ENCODE measurements around the gene KLHL30.

KLHL30 gene

DNA sequence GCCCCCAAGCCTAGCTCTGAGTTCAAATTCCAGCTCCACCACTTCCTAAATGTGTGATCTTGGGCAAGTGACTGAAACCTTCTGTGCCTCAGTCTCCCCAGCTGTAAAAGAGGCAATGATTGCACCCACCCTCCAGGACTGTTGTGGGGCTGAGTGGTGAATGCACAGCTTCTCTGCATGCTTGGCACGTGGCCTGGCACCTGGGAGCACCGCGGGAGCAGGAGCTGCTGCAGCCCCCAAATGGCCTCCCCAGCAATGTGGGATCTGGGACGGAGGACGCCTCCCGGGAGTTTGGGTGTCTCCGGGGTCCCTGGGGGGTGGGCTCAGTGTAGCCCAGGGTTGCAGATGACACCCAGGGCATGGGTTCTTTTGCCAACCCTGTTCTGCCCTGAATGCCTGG is 1.6 kb downstream of the KLHL30 start:
- no peak for ATAC-seq
- TF ChIP-seq ZNF565 (CRISPR knock-in tag; conservative IDR thresholded peaks at IDR 0.05; ENCODE audit: low read depth) (no peak), GLIS3 (CRISPR knock-in tag; IDR thresholded peaks at IDR 0.05) (no peak), SNAI2 (CRISPR knock-in tag; IDR thresholded peaks at IDR 0.05) (no peak), TCF4 (CRISPR knock-in tag; IDR thresholded peaks at IDR 0.05; ENCODE audit: borderline replicate concordance) (no peak)
- TF ChIP-seq, protein P1, sequence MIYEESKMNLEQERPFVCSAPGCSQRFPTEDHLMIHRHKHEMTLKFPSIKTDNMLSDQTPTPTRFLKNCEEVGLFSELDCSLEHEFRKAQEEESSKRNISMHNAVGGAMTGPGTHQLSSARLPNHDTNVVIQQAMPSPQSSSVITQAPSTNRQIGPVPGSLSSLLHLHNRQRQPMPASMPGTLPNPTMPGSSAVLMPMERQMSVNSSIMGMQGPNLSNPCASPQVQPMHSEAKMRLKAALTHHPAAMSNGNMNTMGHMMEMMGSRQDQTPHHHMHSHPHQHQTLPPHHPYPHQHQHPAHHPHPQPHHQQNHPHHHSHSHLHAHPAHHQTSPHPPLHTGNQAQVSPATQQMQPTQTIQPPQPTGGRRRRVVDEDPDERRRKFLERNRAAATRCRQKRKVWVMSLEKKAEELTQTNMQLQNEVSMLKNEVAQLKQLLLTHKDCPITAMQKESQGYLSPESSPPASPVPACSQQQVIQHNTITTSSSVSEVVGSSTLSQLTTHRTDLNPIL (CRISPR knock-in tag; IDR thresholded peaks at IDR 0.05; ENCODE audit: low read depth): no peak

DNA sequence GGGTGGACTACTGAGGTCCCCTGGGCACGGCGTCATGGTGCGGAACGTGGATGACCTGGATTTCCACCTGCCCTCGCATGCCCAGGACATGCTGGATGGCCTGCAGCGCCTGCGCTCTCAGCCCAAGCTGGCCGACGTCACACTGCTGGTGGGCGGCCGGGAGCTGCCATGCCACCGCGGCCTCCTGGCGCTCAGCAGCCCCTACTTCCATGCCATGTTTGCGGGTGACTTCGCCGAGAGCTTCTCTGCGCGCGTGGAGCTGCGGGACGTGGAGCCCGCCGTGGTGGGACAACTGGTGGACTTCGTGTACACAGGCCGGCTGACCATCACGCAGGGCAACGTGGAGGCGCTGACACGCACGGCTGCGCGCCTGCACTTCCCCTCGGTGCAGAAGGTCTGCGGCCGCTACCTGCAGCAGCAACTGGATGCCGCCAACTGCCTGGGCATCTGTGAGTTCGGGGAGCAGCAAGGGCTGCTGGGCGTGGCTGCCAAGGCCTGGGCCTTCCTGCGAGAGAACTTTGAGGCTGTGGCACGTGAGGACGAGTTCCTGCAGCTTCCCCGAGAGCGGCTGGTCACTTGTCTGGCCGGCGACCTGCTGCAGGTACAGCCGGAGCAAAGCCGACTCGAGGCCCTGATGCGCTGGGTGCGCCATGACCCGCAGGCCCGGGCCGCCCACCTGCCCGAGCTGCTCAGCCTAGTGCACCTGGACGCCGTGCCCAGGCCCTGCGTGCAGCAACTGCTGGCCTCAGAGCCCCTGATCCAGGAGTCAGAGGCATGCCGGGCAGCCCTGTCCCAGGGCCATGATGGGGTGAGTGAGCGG is 2.5 kb downstream of the KLHL30 start:
- TF ChIP-seq, protein P2, sequence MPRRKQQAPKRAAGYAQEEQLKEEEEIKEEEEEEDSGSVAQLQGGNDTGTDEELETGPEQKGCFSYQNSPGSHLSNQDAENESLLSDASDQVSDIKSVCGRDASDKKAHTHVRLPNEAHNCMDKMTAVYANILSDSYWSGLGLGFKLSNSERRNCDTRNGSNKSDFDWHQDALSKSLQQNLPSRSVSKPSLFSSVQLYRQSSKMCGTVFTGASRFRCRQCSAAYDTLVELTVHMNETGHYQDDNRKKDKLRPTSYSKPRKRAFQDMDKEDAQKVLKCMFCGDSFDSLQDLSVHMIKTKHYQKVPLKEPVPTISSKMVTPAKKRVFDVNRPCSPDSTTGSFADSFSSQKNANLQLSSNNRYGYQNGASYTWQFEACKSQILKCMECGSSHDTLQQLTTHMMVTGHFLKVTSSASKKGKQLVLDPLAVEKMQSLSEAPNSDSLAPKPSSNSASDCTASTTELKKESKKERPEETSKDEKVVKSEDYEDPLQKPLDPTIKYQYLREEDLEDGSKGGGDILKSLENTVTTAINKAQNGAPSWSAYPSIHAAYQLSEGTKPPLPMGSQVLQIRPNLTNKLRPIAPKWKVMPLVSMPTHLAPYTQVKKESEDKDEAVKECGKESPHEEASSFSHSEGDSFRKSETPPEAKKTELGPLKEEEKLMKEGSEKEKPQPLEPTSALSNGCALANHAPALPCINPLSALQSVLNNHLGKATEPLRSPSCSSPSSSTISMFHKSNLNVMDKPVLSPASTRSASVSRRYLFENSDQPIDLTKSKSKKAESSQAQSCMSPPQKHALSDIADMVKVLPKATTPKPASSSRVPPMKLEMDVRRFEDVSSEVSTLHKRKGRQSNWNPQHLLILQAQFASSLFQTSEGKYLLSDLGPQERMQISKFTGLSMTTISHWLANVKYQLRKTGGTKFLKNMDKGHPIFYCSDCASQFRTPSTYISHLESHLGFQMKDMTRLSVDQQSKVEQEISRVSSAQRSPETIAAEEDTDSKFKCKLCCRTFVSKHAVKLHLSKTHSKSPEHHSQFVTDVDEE (CRISPR knock-in tag; IDR thresholded peaks at IDR 0.05): no peak
- TF ChIP-seq ZNF70 (CRISPR knock-in tag; IDR thresholded peaks at IDR 0.05) (no peak), SNAI2 (CRISPR knock-in tag; IDR thresholded peaks at IDR 0.05) (no peak), GLIS3 (CRISPR knock-in tag; IDR thresholded peaks at IDR 0.05) (no peak), ZC3H10 (CRISPR knock-in tag; IDR thresholded peaks at IDR 0.05) (no peak), RARB (CRISPR knock-in tag; IDR thresholded peaks at IDR 0.05) (no peak), ZFP3 (CRISPR knock-in tag; IDR thresholded peaks at IDR 0.05) (no peak), ZFP30 (CRISPR knock-in tag; IDR thresholded peaks at IDR 0.05) (no peak)
- TF ChIP-seq, protein P3, sequence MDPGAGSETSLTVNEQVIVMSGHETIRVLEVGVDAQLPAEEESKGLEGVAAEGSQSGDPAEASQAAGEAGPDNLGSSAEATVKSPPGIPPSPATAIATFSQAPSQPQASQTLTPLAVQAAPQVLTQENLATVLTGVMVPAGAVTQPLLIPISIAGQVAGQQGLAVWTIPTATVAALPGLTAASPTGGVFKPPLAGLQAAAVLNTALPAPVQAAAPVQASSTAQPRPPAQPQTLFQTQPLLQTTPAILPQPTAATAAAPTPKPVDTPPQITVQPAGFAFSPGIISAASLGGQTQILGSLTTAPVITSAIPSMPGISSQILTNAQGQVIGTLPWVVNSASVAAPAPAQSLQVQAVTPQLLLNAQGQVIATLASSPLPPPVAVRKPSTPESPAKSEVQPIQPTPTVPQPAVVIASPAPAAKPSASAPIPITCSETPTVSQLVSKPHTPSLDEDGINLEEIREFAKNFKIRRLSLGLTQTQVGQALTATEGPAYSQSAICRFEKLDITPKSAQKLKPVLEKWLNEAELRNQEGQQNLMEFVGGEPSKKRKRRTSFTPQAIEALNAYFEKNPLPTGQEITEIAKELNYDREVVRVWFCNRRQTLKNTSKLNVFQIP (CRISPR knock-in tag; IDR thresholded peaks at IDR 0.05; ENCODE audit: borderline replicate concordance, low read depth): no peak
- no peak for ATAC-seq

DNA sequence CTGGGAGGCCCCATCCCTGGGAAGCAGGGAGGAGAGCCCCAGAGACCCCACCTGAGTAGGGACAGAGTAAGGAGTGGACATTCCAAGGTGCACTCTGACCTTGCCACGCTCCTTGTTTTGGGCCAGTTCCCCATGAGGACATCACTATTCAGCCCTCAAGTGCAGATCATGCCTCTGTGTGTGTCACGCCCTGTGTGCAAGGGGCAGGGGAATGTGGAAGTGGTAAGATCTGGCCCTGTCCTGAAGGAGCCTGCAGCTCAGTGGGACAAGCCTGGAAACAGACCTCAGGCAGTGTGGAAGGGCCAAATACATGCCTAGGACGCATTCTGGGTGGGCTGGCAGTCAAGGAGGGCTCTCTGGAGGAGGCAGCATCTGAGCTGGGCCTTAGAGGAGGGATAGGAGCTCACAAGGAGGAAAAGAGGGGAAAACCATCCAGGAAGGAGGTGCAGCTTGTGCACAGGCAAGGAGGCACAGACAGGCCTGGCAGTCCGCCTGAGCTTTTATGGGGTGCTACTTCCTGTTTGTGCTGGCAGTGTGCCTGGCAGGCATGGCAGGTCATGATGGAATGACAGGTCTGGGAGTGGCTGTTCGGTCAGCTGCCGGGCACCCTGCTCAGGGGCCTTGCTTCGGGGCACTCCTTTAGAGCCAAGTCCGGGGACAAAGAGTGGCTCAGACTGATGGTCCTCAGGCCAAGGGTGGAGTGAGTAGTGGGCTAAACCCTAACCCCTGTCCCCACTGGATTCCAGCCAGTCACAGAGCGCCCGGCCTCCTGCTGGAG is 3.3 kb downstream of the KLHL30 start:
- no peak for TF ChIP-seq ZFP30 (CRISPR knock-in tag; IDR thresholded peaks at IDR 0.05)
- no peak for TF ChIP-seq TCF4 (CRISPR knock-in tag; IDR thresholded peaks at IDR 0.05; ENCODE audit: borderline replicate concordance)
- TF ChIP-seq ZFP3 (CRISPR knock-in tag; IDR thresholded peaks at IDR 0.05): peak; percentile 100
- ATAC-seq: no peak

DNA sequence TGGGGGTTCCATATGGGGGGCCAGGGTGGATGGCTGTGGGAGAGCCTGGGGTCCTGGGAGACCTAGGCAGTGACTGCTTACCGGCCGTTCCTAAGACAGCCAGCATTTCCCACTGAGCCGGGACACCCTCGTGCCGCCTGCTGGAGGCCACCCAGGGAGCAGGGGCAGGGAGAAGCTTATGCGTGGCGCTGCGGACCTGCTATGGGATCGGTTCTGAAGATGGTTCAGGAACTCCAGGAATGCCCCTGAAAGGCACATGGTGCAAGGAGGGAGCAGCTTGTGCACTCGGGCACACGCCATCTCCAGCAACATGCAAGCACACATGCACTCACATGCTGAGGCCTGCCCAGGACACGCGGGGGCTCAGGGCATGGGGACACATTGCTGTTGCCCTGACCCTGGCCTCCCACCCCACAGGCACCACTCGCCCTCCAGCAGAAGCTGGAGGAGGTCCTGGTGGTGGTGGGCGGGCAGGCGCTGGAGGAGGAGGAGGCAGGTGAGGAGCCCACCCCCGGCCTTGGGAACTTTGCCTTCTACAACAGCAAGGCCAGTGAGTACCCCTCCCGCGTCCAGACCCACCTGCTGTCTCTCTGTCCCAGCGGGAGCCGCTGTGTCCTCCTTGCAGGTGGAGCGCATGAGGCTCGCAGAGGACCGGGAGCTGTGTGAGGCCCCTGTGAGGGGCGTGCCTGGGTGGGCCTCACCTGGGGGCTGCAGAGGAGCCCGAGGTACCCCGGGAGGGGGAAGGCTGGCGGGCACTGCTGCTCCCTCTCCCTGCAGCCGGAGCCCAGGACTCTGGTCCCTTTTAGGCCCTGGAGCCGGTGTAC is 4.1 kb downstream of the KLHL30 start:
- ATAC-seq: no peak
- TF ChIP-seq, protein P3 (CRISPR knock-in tag; IDR thresholded peaks at IDR 0.05; ENCODE audit: borderline replicate concordance, low read depth): no peak
- TF ChIP-seq ESRRG (CRISPR knock-in tag; IDR thresholded peaks at IDR 0.05) (no peak), PPARA (CRISPR knock-in tag; IDR thresholded peaks at IDR 0.05; ENCODE audit: borderline replicate concordance) (no peak), CSDC2 (CRISPR knock-in tag; IDR thresholded peaks at IDR 0.05) (no peak), ZFP30 (CRISPR knock-in tag; IDR thresholded peaks at IDR 0.05) (no peak), SNAI2 (CRISPR knock-in tag; IDR thresholded peaks at IDR 0.05) (no peak), ZNF565 (CRISPR knock-in tag; conservative IDR thresholded peaks at IDR 0.05; ENCODE audit: low read depth) (no peak), OSR1 (CRISPR knock-in tag; IDR thresholded peaks at IDR 0.05) (no peak), ZC3H10 (CRISPR knock-in tag; IDR thresholded peaks at IDR 0.05) (no peak), RARB (CRISPR knock-in tag; IDR thresholded peaks at IDR 0.05) (no peak), GLIS3 (CRISPR knock-in tag; IDR thresholded peaks at IDR 0.05) (no peak), ZNF8 (CRISPR knock-in tag; IDR thresholded peaks at IDR 0.05) (no peak)
- TF ChIP-seq, protein P1 (CRISPR knock-in tag; IDR thresholded peaks at IDR 0.05; ENCODE audit: low read depth): no peak
- TF ChIP-seq, protein P4, sequence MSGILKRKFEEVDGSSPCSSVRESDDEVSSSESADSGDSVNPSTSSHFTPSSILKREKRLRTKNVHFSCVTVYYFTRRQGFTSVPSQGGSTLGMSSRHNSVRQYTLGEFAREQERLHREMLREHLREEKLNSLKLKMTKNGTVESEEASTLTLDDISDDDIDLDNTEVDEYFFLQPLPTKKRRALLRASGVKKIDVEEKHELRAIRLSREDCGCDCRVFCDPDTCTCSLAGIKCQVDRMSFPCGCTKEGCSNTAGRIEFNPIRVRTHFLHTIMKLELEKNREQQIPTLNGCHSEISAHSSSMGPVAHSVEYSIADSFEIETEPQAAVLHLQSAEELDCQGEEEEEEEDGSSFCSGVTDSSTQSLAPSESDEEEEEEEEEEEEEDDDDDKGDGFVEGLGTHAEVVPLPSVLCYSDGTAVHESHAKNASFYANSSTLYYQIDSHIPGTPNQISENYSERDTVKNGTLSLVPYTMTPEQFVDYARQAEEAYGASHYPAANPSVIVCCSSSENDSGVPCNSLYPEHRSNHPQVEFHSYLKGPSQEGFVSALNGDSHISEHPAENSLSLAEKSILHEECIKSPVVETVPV (CRISPR knock-in tag; IDR thresholded peaks at IDR 0.05): no peak
- TF ChIP-seq, protein P5, sequence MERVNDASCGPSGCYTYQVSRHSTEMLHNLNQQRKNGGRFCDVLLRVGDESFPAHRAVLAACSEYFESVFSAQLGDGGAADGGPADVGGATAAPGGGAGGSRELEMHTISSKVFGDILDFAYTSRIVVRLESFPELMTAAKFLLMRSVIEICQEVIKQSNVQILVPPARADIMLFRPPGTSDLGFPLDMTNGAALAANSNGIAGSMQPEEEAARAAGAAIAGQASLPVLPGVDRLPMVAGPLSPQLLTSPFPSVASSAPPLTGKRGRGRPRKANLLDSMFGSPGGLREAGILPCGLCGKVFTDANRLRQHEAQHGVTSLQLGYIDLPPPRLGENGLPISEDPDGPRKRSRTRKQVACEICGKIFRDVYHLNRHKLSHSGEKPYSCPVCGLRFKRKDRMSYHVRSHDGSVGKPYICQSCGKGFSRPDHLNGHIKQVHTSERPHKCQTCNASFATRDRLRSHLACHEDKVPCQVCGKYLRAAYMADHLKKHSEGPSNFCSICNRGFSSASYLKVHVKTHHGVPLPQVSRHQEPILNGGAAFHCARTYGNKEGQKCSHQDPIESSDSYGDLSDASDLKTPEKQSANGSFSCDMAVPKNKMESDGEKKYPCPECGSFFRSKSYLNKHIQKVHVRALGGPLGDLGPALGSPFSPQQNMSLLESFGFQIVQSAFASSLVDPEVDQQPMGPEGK (CRISPR knock-in tag; IDR thresholded peaks at IDR 0.05; ENCODE audit: borderline replicate concordance): no peak

Data from SK-N-SH treated with all-trans-retinoic acid at 6 μM for 48 hours (cell line).